ENCODE results near the gene RNF208.

The RNF208 gene

DNA sequence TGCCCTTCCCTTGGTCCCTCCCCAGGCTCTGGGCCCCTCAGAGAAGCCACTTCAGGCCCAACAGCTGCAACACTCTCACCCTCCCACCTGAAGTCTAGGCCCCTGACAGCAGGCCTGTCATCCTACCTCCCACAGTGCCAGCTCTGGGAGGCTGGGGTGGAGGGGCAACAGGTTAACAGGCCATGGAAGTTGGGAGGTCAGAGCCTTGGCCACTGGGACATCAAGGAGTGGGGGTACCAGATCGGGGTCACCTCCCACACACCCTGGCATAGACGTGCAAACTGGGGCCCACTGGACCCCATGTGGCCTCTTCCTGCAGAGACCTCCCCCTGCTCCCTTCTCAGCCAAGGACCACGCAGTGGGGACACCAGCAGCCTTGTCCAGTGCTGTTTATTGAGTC, 30.8 kb downstream of the RNF208 start:
- H3K27ac ChIP-seq (ENCODE audit: low read depth, low read length): no peak overlapping the region
- peaks cover 24% of the 10 kb centered on the region for H3K4me1 ChIP-seq (ENCODE audit: control insufficient read depth, insufficient read depth, low read length)
- H3K9ac ChIP-seq (ENCODE audit: low read length): no peak overlapping the region
- H3K27me3 ChIP-seq (ENCODE audit: control insufficient read depth, insufficient read depth, low read length): no peaks in the 10 kb centered on the region
- H3K4me3 ChIP-seq (ENCODE audit: low read length): no peak overlapping the region
- H3K36me3 ChIP-seq (ENCODE audit: control insufficient read depth, insufficient read depth, low read length): peaks cover 18% of the 10 kb centered on the region

DNA sequence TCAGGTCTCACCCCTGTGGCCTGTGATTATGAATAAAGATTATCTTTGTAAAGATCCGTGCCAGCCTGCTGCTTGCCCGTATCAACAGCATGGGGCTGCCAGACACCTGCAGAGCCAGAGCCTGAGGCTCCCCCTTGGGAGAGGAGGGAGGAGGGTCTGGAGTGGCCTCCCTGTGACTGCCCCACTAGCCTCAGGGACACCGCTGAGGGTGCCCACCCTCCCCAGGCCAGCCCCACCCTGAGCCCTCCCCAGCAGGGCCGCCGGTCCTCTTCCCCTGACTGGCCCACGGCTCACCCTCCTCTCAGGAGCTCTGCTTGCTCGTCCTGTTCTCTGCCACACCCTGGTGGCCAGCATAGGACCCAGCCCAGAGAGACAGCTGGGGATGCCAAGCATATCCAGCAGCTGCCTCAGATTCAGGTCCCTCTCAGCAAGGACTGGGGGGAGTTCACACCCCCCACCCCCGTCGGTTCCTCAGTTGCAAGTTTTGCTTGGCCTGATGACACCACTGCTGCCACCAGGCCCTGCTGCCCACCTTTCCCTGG, 31.7 kb downstream of the RNF208 start:
- no peak overlapping the region for H3K9ac ChIP-seq (ENCODE audit: low read length)
- H3K27ac ChIP-seq (ENCODE audit: low read depth, low read length): no peak overlapping the region
- H3K4me1 ChIP-seq (ENCODE audit: control insufficient read depth, insufficient read depth, low read length): peaks cover 24% of the 10 kb centered on the region
- H3K36me3 ChIP-seq (ENCODE audit: control insufficient read depth, insufficient read depth, low read length): peaks cover 24% of the 10 kb centered on the region
- no peak overlapping the region for H3K4me3 ChIP-seq (ENCODE audit: low read length)
- H3K27me3 ChIP-seq (ENCODE audit: control insufficient read depth, insufficient read depth, low read length): no peaks in the 10 kb centered on the region

DNA sequence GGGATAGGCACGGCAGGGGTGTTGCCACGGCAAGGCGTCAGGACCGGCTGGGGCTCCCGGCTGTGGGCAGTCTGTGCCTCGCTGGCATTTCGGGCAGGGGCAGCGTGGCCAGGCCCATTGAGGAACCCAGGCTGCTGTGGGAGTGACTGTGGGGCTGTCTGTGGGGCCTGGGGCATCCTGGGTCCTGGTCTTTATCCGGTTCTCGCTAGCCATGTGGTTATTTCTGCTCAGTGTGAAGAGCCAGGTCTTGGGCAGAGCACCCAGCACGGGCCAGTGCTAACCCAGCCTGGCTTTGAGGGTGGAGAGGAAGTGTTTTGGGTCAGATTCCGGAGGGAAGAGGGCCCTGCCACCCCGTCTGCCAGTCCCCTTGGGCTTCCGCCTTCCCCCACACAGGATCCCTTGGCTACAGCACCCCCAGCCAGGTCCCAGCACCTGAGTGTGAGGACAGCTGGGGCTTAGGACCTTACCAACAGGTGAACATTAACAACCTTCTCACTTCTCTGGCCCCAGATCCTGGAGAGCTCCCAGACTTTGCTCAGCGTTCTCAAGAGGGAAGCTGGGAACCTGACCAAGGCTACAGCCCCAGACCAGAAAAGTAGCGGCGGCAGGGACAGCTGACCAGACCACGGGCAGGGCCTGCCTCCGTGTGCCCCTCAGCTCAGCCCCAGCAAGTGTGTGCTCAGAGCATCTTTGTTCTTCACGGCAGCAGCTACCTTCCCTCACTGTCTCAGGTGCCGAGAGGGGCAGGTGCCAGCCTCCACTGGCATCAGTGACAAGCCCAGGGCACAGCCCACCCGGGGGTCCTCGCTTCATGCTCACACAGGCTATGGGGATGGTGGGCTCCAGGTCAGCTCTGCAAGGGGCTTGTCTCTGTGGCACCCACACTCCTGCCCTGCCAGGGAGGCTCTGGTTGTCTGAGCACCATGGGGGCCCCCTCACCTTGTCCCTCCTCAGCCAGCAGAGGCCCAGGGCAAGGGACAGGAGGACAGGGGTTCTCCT, 32.4 kb downstream of the RNF208 start:
- H3K27ac ChIP-seq (ENCODE audit: low read depth, low read length): peak overlapping the region; percentile 91
- peaks cover 24% of the 10 kb centered on the region for H3K36me3 ChIP-seq (ENCODE audit: control insufficient read depth, insufficient read depth, low read length)
- H3K27me3 ChIP-seq (ENCODE audit: control insufficient read depth, insufficient read depth, low read length): no peaks in the 10 kb centered on the region
- H3K4me1 ChIP-seq (ENCODE audit: control insufficient read depth, insufficient read depth, low read length): peaks cover 24% of the 10 kb centered on the region
- peak overlapping the region; percentile 58 for H3K9ac ChIP-seq (ENCODE audit: low read length)
- peak overlapping the region; percentile 92 for H3K4me3 ChIP-seq (ENCODE audit: low read length)

DNA sequence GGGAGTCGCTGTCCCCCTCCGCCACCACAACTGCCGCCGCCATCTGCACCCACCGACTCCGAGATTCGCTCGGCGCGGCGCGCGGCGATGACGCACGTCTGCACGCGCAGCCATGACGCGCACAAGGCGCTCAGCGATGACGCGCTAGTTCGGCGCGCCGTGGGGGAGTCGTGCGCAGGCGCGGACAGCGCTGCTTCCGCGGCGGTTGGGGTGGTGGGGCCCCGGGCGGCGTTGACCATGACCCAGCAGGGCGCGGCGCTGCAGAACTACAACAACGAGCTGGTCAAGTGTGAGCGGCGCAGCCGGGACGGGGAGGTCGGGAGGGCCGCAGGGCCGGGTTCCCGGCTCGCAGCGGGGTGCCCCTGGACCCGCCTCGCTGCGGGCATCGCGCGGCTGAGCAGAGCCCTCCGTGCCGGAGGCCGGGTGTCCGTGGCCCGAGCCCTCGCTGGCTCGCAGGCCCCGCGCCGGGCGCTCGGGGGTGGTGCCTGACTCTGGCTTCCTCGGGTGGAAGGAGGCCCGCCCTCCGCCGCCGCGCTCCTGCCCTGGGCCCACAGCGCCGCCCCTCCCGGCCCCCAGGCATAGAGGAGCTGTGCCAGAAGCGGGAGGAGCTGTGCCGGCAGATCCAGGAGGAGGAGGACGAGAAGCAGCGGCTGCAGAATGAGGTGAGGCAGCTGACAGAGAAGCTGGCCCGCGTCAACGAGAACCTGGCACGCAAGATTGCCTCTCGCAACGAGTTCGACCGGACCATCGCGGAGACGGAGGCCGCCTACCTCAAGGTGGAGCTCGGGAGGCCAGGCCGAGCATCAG, 33.3 kb downstream of the RNF208 start, which contains the start of the genes ANAPC2 and SSNA1:
TSS of gene ANAPC2 (minus strand) at position 71 of the 807 bp plus-strand sequence. CDS start at position 43, 28 bp downstream.
TSS of gene SSNA1 (plus strand) at position 187 of the 807 bp plus-strand sequence. CDS start at position 238, 51 bp downstream.
- peaks cover 26% of the 10 kb centered on the region for H3K36me3 ChIP-seq (ENCODE audit: control insufficient read depth, insufficient read depth, low read length)
- H3K9ac ChIP-seq (ENCODE audit: low read length): peak within 1 kb of the TSS; percentile 90
- peak within 1 kb of the TSS; percentile 92 for H3K4me3 ChIP-seq (ENCODE audit: low read length)
- H3K27me3 ChIP-seq (ENCODE audit: control insufficient read depth, insufficient read depth, low read length): no peaks in the 10 kb centered on the region
- peak within 1 kb of the TSS; percentile 91 for H3K27ac ChIP-seq (ENCODE audit: low read depth, low read length)
- peaks cover 24% of the 10 kb centered on the region for H3K4me1 ChIP-seq (ENCODE audit: control insufficient read depth, insufficient read depth, low read length)

DNA sequence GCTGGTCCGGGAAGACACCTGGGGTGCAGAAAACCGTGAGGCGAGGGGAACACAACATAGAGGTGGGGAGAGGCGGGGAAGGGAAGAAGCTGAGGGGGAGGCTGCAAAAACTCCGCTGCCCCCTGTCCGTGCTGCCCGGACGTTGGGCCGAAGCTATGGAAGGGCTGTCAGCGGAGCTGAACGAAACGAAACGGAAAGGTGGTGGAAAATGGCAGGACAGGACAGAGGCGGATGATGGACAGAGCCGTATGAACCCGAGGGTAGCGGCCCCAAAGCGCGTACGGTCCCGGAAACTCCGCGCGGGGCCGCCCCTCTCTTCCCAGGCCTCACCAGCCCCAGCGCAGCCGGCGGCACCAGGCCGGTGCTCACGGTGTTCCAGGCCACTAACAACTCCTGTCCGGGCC, 34.0 kb downstream of the RNF208 start:
- peak overlapping the region; percentile 66 for H3K9ac ChIP-seq (ENCODE audit: low read length)
- H3K4me3 ChIP-seq (ENCODE audit: low read length): peak overlapping the region; percentile 90
- H3K4me1 ChIP-seq (ENCODE audit: control insufficient read depth, insufficient read depth, low read length): peaks cover 24% of the 10 kb centered on the region
- H3K36me3 ChIP-seq (ENCODE audit: control insufficient read depth, insufficient read depth, low read length): peaks cover 32% of the 10 kb centered on the region
- peak overlapping the region; percentile 91 for H3K27ac ChIP-seq (ENCODE audit: low read depth, low read length)
- no peaks in the 10 kb centered on the region for H3K27me3 ChIP-seq (ENCODE audit: control insufficient read depth, insufficient read depth, low read length)

DNA sequence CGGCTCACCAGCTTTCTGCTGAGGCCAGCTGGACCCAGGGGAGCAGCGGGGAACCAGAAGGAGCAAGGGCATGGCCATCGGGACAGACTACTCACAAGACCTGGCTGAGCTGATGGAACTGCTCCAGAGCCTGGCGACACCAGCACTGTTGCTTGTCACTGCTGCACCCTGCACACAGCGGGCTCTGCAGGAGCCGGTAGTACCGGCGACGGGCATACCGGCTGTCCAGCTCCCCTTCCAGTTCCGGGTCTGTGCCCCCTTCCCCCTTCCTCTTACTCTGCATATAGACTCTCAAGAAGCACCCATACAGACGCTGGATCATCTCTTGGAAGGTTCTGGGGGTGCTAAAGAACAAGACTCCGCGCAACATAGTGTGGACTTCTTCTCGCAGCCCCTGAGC, 34.7 kb downstream of the RNF208 start:
- Histone ChIP-seq H3K27me3 (ENCODE audit: control insufficient read depth, insufficient read depth, low read length) (no peaks in the 10 kb centered on the region), H3K27ac (ENCODE audit: low read depth, low read length) (no peak overlapping the region), H3K4me1 (ENCODE audit: control insufficient read depth, insufficient read depth, low read length) (peaks cover 24% of the 10 kb centered on the region), H3K9ac (ENCODE audit: low read length) (no peak overlapping the region), H3K36me3 (ENCODE audit: control insufficient read depth, insufficient read depth, low read length) (peaks cover 39% of the 10 kb centered on the region), H3K4me3 (ENCODE audit: low read length) (peak overlapping the region; percentile 90)

DNA sequence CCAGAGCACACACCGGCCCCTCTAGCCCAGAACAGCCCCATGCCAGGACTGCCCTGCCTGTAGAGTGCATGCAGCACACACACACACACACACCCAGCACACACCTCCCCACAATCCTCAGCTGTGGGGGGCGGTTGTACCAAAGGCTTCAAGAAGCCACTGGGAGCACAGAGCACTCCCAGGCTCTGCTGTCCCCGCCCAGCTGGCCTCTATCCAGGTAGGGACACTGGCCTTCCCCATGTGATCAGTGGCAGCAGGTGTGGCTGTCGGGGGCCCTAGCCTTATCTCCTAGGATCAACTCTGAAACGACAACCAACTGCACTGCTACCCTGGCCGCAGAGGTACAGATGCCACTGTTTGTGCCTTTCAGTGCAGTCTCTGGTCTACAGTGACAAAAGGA, 35.7 kb downstream of the RNF208 start:
- no peak overlapping the region for H3K9ac ChIP-seq (ENCODE audit: low read length)
- peaks cover 34% of the 10 kb centered on the region for H3K36me3 ChIP-seq (ENCODE audit: control insufficient read depth, insufficient read depth, low read length)
- peak overlapping the region; percentile 20 for H3K4me3 ChIP-seq (ENCODE audit: low read length)
- H3K4me1 ChIP-seq (ENCODE audit: control insufficient read depth, insufficient read depth, low read length): peaks cover 24% of the 10 kb centered on the region
- no peaks in the 10 kb centered on the region for H3K27me3 ChIP-seq (ENCODE audit: control insufficient read depth, insufficient read depth, low read length)
- H3K27ac ChIP-seq (ENCODE audit: low read depth, low read length): no peak overlapping the region

DNA sequence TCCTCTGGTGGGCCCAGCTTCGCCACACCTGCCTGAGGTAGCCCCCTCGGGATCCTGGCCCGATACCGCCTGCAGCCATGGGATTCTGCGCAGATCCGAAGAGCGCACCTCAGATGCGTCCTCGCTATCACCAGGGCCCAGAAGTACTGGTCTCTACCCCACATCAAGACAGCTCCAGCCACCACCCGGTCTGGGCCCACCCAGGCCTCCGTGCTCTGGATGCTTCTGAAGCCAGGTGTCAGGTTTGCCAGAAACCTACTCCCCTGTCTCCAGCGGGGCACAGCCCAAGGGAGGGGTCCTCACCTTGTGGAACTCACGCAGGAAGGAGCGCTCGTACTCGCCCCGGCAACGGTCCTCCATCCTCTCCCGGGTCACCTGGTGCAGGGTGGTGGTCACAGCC, 36.1 kb downstream of the RNF208 start:
- Histone ChIP-seq H3K9ac (ENCODE audit: low read length) (no peak overlapping the region), H3K27me3 (ENCODE audit: control insufficient read depth, insufficient read depth, low read length) (no peaks in the 10 kb centered on the region), H3K4me1 (ENCODE audit: control insufficient read depth, insufficient read depth, low read length) (peaks cover 24% of the 10 kb centered on the region), H3K36me3 (ENCODE audit: control insufficient read depth, insufficient read depth, low read length) (peaks cover 30% of the 10 kb centered on the region), H3K27ac (ENCODE audit: low read depth, low read length) (no peak overlapping the region), H3K4me3 (ENCODE audit: low read length) (no peak overlapping the region)

DNA sequence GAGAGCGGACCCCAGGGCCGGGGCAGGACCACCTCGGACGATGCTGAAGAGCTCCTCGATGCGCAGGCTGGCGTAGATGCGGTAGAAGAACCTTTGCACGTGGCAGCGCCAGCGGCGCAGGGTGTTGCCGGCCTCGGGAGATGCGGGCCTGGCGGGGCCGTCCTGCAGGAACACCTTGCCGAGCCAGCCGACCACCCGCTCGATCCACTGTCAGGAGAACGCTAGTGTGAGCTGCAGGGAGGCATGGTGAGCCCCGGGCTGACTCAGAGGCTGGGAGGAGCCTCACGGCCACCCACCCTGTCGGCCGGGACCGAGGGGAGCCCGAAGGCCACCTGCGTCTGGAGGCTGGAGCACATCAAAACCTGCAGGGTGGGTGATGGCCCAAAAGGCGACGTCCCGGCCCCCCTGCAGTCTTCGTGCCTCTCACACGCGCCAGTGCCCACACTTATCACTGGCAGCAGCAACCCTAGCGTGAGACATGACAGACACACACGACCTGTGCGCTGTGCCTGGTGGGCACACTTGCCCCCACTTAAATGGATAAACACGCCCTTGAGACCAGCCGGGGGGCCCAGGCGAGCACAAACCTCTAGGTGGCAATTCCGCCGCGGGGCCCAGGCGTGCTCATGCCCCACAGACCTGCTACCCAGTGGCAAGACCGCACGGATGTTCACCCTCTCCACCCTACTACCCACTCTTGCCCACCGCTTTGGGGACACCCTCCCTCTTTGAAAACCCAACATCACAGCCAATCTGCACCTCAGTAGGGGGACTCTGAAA, 37.0 kb downstream of the RNF208 start:
- Histone ChIP-seq H3K4me1 (ENCODE audit: control insufficient read depth, insufficient read depth, low read length) (peaks cover 24% of the 10 kb centered on the region), H3K9ac (ENCODE audit: low read length) (no peak overlapping the region), H3K27ac (ENCODE audit: low read depth, low read length) (no peak overlapping the region), H3K4me3 (ENCODE audit: low read length) (no peak overlapping the region), H3K27me3 (ENCODE audit: control insufficient read depth, insufficient read depth, low read length) (no peaks in the 10 kb centered on the region), H3K36me3 (ENCODE audit: control insufficient read depth, insufficient read depth, low read length) (peaks cover 32% of the 10 kb centered on the region)

DNA sequence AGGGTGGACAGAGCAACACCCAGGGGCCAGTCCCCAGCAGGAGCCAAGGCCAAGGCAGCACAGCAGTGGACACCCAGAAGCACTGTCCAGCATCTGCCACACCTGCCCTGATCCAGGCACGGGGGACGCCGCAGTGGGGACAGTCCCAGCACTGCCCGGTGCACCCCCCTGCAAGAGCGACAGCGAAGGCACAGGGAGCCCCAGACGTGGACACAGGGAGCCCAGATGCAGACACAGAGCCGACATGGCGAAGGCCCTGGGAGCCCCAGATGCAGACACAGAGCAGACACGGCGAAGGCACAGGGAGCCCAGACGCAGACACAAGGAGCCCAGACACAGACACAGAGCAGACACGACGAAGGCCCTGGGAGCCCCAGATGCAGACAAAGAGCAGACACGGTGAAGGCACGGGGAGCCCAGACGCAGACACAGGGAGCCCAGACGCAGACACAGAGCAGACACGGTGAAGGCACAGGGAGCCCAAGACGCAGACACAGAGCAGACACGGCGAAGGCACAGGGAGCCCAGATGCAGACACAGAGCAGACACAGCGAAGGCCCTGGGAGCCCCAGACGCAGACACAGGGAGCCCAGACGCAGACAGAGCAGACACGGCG, 38.0 kb downstream of the RNF208 start:
- peaks cover 32% of the 10 kb centered on the region for H3K36me3 ChIP-seq (ENCODE audit: control insufficient read depth, insufficient read depth, low read length)
- no peak overlapping the region for H3K4me3 ChIP-seq (ENCODE audit: low read length)
- no peak overlapping the region for H3K27ac ChIP-seq (ENCODE audit: low read depth, low read length)
- peaks cover 14% of the 10 kb centered on the region for H3K4me1 ChIP-seq (ENCODE audit: control insufficient read depth, insufficient read depth, low read length)
- no peak overlapping the region for H3K9ac ChIP-seq (ENCODE audit: low read length)
- H3K27me3 ChIP-seq (ENCODE audit: control insufficient read depth, insufficient read depth, low read length): no peaks in the 10 kb centered on the region

DNA sequence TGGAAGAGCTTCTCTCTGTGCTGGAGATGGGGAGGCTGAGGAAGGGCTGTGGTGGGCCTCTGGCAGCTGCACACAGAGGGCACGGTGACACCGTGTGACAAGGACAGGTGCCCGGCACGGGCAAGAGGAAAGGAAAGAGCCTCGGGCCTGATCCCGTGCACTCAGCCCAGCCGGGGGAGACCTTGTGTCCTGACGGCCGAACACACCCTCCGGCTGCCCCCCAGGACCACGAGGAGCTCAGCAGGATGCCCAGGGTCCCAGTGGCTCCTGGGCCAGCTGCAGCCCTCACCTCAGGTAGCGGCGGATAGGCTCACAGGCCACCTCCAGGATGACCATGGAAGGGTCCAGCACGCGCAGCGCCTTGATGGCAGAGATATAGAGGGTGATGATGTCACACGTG, 39.2 kb downstream of the RNF208 start:
- H3K4me1 ChIP-seq (ENCODE audit: control insufficient read depth, insufficient read depth, low read length): peaks cover 14% of the 10 kb centered on the region
- no peaks in the 10 kb centered on the region for H3K27me3 ChIP-seq (ENCODE audit: control insufficient read depth, insufficient read depth, low read length)
- H3K27ac ChIP-seq (ENCODE audit: low read depth, low read length): no peak overlapping the region
- H3K9ac ChIP-seq (ENCODE audit: low read length): no peak overlapping the region
- peaks cover 38% of the 10 kb centered on the region for H3K36me3 ChIP-seq (ENCODE audit: control insufficient read depth, insufficient read depth, low read length)
- H3K4me3 ChIP-seq (ENCODE audit: low read length): no peak overlapping the region
